Nephron (organoid): ENCODE measurements around the gene ENC1.

Experiments
- H3K27ac Mint-ChIP-seq, 3 experiments: 2 replicates each; pipeline ENCODE4 v1.8.0; 2020; ENCODE audit warnings: mixed read lengths in 3 of 3, mild to moderate bottlenecking in 2 of 3, moderate library complexity in 1 of 3
- H3K27me3 Mint-ChIP-seq: 2 replicates; pipeline ENCODE4 v1.8.0; 2021; ENCODE audit warnings: low read depth, mild to moderate bottlenecking, moderate library complexity, mixed read lengths
- H3K36me3 Mint-ChIP-seq: 2 replicates; pipeline ENCODE4 v1.8.0; 2020; ENCODE audit warnings: low read depth, mixed read lengths
- H3K4me1 Mint-ChIP-seq: 2 replicates; pipeline ENCODE4 v1.8.0; 2020; ENCODE audit warnings: mixed read lengths
- H3K4me3 Mint-ChIP-seq, 3 experiments: 2 replicates each; pipeline ENCODE4 v1.8.0; 2020; ENCODE audit warnings: mild to moderate bottlenecking in 3 of 3, mixed read lengths in 3 of 3, moderate library complexity in 2 of 3
- H3K9me3 Mint-ChIP-seq: 2 replicates; pipeline ENCODE4 v1.8.0; 2020; ENCODE audit warnings: mixed read lengths
- TF ChIP-seq, protein P1 (sequence below), 3 experiments: fragments of 200-600 bp; sonication (generic); IDR thresholded peaks; one replicate each; pipeline ENCODE4 v1.5.0; 2021; ENCODE audit warnings: antibody characterized with exemption in 3 of 3; ENCODE audit not compliant: unreplicated experiment in 3 of 3

ENC1 gene

DNA sequence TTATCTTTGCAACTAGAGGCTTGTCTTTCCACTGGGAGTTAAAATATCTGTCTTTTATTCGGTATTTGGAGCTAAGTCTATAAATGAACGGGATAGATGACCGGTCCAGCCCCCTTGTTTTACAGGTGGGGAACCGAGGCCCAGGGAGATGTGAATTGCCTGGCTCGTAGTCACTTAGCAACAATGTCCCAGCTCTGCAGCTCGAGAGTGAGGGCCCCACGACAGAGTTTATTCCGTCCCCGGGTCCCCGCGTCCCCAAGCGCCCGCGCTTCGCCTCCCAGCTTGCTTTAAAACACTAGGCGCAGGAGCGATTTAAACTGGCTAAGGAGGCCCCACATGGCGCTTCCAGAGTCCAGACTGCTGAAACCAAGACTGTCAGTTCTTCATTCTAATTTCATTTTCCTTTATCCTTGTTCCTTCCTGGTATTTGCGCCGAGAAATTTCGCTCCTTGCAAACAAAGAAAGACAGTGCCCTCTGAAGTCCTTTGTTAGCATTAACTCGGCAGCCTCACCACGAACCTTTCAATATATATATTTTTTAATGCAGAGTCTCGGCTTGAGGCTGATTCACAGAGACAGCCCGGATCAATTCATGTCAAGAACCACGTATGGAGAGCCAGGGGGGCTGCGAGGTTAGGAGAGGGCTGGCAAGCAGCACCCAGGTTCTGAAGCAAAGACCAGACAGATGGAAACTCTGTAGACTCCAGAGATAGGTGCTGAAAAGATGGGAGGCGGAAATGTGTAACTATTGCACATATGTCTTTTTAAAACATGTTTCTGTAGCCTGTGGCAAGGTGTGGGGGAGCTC lies 1.4 kb upstream of the ENC1 start:
- Mint-ChIP-seq H3K27ac (peak overlapping the region; percentile 84 to 94 (median 92)), H3K27me3 (no peaks in the 10 kb centered on the region), H3K9me3 (no peaks in the 10 kb centered on the region), H3K4me3 (peak overlapping the region; percentile 92 to 98 (median 96)), H3K36me3 (peaks cover 10% of the 10 kb centered on the region), H3K4me1 (peaks cover 36% of the 10 kb centered on the region)
- TF ChIP-seq, protein P1, sequence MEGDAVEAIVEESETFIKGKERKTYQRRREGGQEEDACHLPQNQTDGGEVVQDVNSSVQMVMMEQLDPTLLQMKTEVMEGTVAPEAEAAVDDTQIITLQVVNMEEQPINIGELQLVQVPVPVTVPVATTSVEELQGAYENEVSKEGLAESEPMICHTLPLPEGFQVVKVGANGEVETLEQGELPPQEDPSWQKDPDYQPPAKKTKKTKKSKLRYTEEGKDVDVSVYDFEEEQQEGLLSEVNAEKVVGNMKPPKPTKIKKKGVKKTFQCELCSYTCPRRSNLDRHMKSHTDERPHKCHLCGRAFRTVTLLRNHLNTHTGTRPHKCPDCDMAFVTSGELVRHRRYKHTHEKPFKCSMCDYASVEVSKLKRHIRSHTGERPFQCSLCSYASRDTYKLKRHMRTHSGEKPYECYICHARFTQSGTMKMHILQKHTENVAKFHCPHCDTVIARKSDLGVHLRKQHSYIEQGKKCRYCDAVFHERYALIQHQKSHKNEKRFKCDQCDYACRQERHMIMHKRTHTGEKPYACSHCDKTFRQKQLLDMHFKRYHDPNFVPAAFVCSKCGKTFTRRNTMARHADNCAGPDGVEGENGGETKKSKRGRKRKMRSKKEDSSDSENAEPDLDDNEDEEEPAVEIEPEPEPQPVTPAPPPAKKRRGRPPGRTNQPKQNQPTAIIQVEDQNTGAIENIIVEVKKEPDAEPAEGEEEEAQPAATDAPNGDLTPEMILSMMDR (IDR thresholded peaks at IDR 0.05; ENCODE audit: unreplicated experiment in 3 of 3), result peak; percentile 75 to 82 (median 77)

DNA sequence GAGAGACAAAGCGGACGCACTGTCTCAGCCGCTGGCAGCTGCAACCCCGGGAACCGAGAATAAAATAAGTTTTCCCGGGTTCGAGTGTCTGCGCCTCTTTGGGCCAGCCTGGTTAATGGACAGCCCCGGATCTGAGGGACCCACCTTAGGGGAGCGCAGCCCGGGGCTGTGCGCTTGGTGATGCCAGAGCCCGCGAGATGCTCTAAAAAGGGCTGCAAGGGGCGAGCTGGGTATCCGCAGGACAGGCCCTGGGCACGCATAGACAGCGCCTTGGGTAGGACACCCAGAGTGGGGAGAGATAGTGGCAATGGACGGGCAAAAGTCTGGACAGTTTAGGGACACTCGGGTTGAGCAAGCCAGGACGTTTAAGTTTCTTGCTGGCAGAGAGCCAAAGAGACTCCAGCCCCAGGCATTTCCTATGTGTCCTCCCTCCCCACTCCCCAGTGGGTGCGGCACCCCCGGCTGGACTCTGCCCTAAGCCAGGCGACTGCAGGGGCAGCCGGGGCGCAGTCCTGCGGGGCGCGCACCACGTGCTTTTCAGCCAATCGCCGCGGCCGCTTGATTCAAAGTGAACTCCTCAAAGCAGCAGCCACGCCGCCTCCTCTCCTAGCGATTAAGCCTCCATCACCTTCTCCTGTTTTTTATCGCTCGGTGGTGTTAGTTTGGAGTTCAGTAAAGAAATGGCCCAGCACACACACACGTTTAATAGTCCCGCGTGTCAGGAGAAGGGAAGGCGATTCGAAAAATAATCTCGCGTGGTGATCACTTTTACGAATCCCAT lies 616 bp upstream of the ENC1 start:
- TF ChIP-seq, protein P1 (IDR thresholded peaks at IDR 0.05; ENCODE audit: unreplicated experiment in 3 of 3), result no peak
- no peaks in the 10 kb centered on the region for H3K9me3 Mint-ChIP-seq
- H3K36me3 Mint-ChIP-seq, result peaks cover 18% of the 10 kb centered on the region
- H3K27ac Mint-ChIP-seq, result peak overlapping the region; percentile 84 to 94 (median 92)
- H3K4me3 Mint-ChIP-seq, result peak overlapping the region; percentile 92 to 98 (median 96)
- no peaks in the 10 kb centered on the region for H3K27me3 Mint-ChIP-seq
- peaks cover 42% of the 10 kb centered on the region for H3K4me1 Mint-ChIP-seq

DNA sequence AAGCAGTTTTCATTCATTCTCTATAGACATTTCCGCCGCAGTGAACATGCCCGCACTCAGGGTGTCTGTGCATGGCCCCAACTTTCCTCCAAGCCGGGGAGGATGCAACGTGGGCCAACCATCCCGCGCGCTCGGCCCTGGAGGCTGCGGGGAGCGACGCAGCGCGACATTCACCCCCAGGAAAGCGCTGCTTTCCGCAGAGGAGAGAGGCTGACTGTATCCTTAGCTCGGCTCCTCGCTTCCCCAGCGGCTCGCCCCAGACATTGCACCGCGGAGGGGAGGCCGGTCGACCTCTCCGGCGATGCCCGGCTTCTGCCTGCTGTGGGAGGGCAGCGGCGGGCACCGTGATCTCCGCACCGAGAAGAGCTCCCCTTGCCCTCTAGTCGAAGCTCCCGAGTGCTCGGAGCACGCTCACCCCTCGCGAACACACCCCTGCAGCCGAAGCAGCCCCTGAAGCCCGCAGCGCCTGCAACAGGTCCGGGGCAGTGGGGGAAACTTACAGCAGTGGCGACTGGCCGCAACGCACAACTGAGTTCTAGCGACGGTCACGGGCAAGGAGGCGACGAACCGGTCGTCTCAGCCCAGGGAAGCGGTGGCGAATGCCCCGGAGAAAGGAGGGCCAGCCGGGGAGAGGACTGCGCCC lies 600 bp downstream of the ENC1 start:
- Mint-ChIP-seq H3K4me3 (peak overlapping the region; percentile 92 to 98 (median 96)), H3K27me3 (no peaks in the 10 kb centered on the region), H3K27ac (peak overlapping the region; percentile 84 to 94 (median 92)), H3K9me3 (no peaks in the 10 kb centered on the region), H3K36me3 (peaks cover 30% of the 10 kb centered on the region), H3K4me1 (peaks cover 54% of the 10 kb centered on the region)
- TF ChIP-seq, protein P1 (IDR thresholded peaks at IDR 0.05; ENCODE audit: unreplicated experiment in 3 of 3), result no peak

DNA sequence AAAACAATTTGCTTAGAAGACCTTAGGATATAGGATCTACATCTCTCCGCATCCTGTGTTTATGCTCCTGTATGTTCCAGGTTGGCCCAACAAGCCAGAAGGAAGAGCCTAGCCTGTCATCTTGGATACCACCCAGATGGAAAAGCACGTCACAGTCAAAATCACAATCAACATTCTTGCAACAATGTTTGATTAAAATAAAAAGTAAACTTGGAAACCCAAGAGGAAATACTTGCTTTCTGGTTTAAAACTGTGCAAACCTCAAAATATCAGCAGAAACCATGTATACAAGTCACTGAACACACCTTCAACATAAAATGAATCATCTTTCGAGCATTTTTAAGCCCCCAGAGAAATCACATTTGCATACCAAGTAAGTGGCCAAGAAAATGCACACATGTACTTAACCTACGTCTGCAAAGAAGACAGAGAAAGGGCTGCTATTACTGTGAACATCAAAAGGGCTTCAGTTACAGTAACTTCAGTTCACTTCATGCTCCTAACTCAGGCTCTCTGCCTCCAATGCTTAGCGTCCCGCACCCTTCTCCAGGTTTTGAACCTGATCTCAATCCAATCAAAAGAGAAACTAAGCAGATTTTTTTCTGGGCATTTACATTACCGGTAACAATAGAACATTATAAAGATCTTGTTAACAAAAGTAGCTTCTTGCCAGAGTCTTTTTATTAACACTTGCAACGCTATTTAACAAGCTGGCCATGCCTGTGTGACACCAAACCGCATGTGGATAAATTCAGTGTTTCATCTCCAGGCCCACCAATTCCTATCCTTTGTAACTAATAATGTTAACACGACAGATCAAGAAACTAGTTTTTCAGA lies 1.3 kb downstream of the ENC1 start:
- Mint-ChIP-seq H3K4me3 (peak overlapping the region; percentile 92 to 98 (median 96)), H3K4me1 (peaks cover 61% of the 10 kb centered on the region), H3K27ac (peak overlapping the region; percentile 84 to 94 (median 92)), H3K36me3 (peaks cover 38% of the 10 kb centered on the region), H3K27me3 (no peaks in the 10 kb centered on the region), H3K9me3 (no peaks in the 10 kb centered on the region)
- TF ChIP-seq, protein P1 (IDR thresholded peaks at IDR 0.05; ENCODE audit: unreplicated experiment in 3 of 3), result no peak

- Mint-ChIP-seq H3K27me3 (no peaks in the 10 kb centered on the region), H3K27ac (peak overlapping the region; percentile 84 to 94 (median 92)), H3K9me3 (no peaks in the 10 kb centered on the region), H3K36me3 (peaks cover 44% of the 10 kb centered on the region), H3K4me1 (peaks cover 66% of the 10 kb centered on the region), H3K4me3 (peak overlapping the region; percentile 92 to 98 (median 96))
- TF ChIP-seq, protein P1 (IDR thresholded peaks at IDR 0.05; ENCODE audit: unreplicated experiment in 3 of 3), result no peak
Measured at GRCh38 chr5:74638544-74638969, 2.0 kb downstream of the ENC1 start.
